HL-60 (cell line): ENCODE data around the gene PKN2.
A peak's percentile ranks its signal among the peaks of the same experiment; 100 is the strongest.

Experiments used
- POLR2AphosphoS5 ChIP-seq: IDR thresholded peaks from 2 replicates; pipeline ENCODE4 v1.6.1; 2012; ENCODE audit warnings: low read depth
- TF ChIP-seq, protein P1 (sequence below): IDR thresholded peaks from one replicate; pipeline ENCODE4 v1.5.1; 2011; ENCODE audit warnings: low read length, control low read depth, inconsistent platforms; ENCODE audit not compliant: insufficient read depth
- TF ChIP-seq, protein P2 (sequence below): IDR thresholded peaks from 2 replicates; pipeline ENCODE4 v1.6.1; 2012; ENCODE audit warnings: low read depth; ENCODE audit not compliant: insufficient replicate concordance

DNA sequence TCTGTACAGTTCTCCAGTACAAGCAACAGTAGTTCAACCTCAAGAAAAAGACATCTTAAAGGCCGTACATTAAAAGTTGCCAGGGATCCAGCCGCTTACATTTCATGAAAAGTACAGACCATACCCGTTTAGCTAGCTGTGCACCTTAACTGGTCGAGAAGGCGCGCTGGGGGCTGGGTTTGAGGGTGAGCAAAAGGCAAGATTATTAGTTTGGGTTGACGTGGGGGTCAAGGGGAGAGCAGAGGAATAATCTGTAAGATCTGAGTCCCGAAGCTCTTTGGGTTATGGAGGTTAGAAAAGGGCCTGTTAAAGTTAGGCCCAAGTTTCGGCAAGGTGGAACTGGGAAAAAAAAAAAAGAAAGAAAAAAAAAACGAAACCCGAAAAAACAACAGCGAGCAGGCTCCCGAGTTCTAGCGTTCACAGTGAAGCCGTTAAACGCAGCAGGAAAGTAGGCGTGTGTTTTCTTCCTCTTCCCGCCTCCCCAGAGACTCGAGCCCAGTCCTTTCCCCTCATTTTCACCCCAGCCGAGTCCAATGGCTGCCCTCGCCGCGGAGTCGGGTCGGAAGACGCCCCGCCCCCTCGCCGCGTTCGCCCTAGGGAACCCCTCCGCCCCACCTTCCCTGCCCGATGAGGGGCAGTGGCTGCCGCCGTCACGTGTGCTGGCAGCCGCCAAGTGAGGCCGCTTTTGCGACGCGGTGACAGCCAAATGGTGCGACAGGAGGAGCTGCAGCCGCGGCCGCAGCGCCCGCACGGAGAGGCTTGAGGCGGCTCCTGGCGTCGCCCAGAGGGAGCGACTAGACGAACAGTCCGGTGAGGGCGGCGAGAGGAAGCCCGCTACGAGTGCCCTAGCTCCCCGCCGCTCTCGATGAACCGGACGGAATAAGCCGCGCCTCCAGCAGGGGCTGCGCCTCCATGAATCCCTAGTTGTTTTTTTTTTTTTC is at the start of gene PKN2:
- TF ChIP-seq, protein P1, sequence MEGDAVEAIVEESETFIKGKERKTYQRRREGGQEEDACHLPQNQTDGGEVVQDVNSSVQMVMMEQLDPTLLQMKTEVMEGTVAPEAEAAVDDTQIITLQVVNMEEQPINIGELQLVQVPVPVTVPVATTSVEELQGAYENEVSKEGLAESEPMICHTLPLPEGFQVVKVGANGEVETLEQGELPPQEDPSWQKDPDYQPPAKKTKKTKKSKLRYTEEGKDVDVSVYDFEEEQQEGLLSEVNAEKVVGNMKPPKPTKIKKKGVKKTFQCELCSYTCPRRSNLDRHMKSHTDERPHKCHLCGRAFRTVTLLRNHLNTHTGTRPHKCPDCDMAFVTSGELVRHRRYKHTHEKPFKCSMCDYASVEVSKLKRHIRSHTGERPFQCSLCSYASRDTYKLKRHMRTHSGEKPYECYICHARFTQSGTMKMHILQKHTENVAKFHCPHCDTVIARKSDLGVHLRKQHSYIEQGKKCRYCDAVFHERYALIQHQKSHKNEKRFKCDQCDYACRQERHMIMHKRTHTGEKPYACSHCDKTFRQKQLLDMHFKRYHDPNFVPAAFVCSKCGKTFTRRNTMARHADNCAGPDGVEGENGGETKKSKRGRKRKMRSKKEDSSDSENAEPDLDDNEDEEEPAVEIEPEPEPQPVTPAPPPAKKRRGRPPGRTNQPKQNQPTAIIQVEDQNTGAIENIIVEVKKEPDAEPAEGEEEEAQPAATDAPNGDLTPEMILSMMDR: no peak
- peak; percentile 82 for TF ChIP-seq POLR2AphosphoS5
- TF ChIP-seq, protein P2, sequence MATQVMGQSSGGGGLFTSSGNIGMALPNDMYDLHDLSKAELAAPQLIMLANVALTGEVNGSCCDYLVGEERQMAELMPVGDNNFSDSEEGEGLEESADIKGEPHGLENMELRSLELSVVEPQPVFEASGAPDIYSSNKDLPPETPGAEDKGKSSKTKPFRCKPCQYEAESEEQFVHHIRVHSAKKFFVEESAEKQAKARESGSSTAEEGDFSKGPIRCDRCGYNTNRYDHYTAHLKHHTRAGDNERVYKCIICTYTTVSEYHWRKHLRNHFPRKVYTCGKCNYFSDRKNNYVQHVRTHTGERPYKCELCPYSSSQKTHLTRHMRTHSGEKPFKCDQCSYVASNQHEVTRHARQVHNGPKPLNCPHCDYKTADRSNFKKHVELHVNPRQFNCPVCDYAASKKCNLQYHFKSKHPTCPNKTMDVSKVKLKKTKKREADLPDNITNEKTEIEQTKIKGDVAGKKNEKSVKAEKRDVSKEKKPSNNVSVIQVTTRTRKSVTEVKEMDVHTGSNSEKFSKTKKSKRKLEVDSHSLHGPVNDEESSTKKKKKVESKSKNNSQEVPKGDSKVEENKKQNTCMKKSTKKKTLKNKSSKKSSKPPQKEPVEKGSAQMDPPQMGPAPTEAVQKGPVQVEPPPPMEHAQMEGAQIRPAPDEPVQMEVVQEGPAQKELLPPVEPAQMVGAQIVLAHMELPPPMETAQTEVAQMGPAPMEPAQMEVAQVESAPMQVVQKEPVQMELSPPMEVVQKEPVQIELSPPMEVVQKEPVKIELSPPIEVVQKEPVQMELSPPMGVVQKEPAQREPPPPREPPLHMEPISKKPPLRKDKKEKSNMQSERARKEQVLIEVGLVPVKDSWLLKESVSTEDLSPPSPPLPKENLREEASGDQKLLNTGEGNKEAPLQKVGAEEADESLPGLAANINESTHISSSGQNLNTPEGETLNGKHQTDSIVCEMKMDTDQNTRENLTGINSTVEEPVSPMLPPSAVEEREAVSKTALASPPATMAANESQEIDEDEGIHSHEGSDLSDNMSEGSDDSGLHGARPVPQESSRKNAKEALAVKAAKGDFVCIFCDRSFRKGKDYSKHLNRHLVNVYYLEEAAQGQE: peak; percentile 2
